KMS-11 (cell line): ENCODE results near the gene ITIH1.

Experiments used
- H2AFZ ChIP-seq: fragments of 200-600 bp; sonication (generic); 2 replicates; pipeline ENCODE4 v1.6.1; 2016; ENCODE audit warnings: antibody characterized with exemption, mixed run types, low read depth
- H3K27ac ChIP-seq: fragments of 200-600 bp; sonication (generic); 2 replicates; pipeline ENCODE4 v1.6.1; 2016; ENCODE audit warnings: mild to moderate bottlenecking, mixed run types
- H3K27me3 ChIP-seq: fragments of 200-600 bp; sonication (generic); 2 replicates; pipeline ENCODE4 v1.6.1; 2017; ENCODE audit warnings: mild to moderate bottlenecking, low read depth, mixed run types, moderate library complexity; ENCODE audit not compliant: insufficient read depth
- H3K36me3 ChIP-seq: fragments of 200-600 bp; sonication (generic); 2 replicates; pipeline ENCODE4 v1.6.1; 2017; ENCODE audit warnings: mild to moderate bottlenecking, mixed run types; ENCODE audit not compliant: insufficient read depth
- H3K4me1 ChIP-seq: fragments of 200-600 bp; sonication (generic); 2 replicates; pipeline ENCODE4 v1.6.1; 2016; ENCODE audit warnings: mild to moderate bottlenecking, low read depth, mixed run types; ENCODE audit not compliant: poor library complexity, severe bottlenecking
- H3K4me2 ChIP-seq: fragments of 200-600 bp; sonication (generic); 2 replicates; pipeline ENCODE4 v1.7.0; 2016; ENCODE audit warnings: mild to moderate bottlenecking, mixed run types
- H3K4me3 ChIP-seq: fragments of 200-600 bp; sonication (generic); IDR thresholded peaks from 2 replicates; pipeline ENCODE4 v1.6.1; 2017; ENCODE audit warnings: low read depth, low read length, mixed read lengths; ENCODE audit not compliant: insufficient read depth
- H3K79me2 ChIP-seq: fragments of 200-600 bp; sonication (generic); 2 replicates; pipeline ENCODE4 v1.6.1; 2016; ENCODE audit warnings: low read depth, mixed run types; ENCODE audit not compliant: insufficient read depth
- H3K9ac ChIP-seq: fragments of 200-600 bp; sonication (generic); 2 replicates; pipeline ENCODE4 v1.6.1; 2016; ENCODE audit warnings: mild to moderate bottlenecking, mixed run types
- H4K20me1 ChIP-seq: fragments of 200-600 bp; sonication (generic); 2 replicates; pipeline ENCODE4 v1.6.1; 2016; ENCODE audit warnings: mild to moderate bottlenecking, mixed run types; ENCODE audit not compliant: insufficient read depth
- TF ChIP-seq, protein P1 (sequence below): fragments of 200-600 bp; sonication (generic); conservative IDR thresholded peaks from 2 replicates; pipeline ENCODE4 v1.6.1; 2017; ENCODE audit warnings: low read depth, mild to moderate bottlenecking, antibody characterized with exemption, low read length, moderate library complexity, mixed read lengths

ITIH1 gene

DNA sequence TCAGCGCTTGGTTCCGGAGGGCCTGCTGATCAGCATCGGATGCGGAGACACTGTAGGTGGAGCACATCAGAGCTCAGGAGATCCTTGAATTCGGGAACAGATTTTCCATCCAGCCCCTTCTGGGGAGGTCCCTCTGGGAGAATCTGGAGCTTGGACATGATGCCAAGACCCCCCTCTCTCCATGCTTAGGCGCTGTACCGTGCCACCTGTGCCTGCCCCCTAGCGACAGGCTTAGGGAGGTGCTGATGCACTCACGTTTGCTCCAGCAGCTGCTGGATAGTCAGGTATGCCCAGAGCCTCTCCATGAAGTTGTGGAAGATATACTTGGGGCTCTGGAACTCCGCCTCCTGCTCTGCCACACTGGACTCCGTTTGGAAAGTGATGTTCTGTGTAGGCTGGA is 43.3 kb downstream of the ITIH1 start:
- no peak overlapping the region for H3K4me3 ChIP-seq
- H3K27me3 ChIP-seq = no peaks in the 10 kb centered on the region
- no peaks in the 10 kb centered on the region for H3K79me2 ChIP-seq
- no peaks in the 10 kb centered on the region for H3K4me1 ChIP-seq
- no peaks in the 10 kb centered on the region for H4K20me1 ChIP-seq
- no peak overlapping the region for H3K9ac ChIP-seq
- H3K4me2 ChIP-seq = no peak overlapping the region
- no peaks in the 10 kb centered on the region for H3K36me3 ChIP-seq
- H3K27ac ChIP-seq = no peak overlapping the region
- no peak overlapping the region for H2AFZ ChIP-seq
- TF ChIP-seq, protein P1, sequence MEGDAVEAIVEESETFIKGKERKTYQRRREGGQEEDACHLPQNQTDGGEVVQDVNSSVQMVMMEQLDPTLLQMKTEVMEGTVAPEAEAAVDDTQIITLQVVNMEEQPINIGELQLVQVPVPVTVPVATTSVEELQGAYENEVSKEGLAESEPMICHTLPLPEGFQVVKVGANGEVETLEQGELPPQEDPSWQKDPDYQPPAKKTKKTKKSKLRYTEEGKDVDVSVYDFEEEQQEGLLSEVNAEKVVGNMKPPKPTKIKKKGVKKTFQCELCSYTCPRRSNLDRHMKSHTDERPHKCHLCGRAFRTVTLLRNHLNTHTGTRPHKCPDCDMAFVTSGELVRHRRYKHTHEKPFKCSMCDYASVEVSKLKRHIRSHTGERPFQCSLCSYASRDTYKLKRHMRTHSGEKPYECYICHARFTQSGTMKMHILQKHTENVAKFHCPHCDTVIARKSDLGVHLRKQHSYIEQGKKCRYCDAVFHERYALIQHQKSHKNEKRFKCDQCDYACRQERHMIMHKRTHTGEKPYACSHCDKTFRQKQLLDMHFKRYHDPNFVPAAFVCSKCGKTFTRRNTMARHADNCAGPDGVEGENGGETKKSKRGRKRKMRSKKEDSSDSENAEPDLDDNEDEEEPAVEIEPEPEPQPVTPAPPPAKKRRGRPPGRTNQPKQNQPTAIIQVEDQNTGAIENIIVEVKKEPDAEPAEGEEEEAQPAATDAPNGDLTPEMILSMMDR = peak; percentile 43; the same call in 1 of the 2 replicates

DNA sequence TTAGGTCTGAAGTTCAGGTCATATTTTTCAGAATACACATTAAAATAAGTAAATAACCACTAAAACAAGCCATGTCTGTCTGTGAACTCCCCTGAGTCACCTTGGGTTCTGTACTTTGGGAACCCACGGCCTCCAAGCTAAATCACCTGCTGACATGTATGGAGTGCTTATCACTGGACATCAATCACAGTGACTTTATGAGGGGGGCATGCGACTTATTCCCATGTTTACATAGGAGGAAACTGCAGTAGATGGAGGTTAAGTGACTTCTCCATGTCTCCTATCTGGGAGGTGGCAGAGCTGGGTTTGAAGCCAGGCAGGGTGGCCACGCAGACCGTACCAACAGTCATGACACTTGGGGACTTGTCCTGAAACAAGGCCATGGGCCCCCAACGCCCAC is 45.0 kb downstream of the ITIH1 start:
- H4K20me1 ChIP-seq = no peaks in the 10 kb centered on the region
- no peak overlapping the region for H3K27ac ChIP-seq
- H3K36me3 ChIP-seq = no peaks in the 10 kb centered on the region
- no peak overlapping the region for H3K4me3 ChIP-seq
- no peak overlapping the region for H3K9ac ChIP-seq
- no peak overlapping the region for H3K4me2 ChIP-seq
- H2AFZ ChIP-seq = no peak overlapping the region
- no peaks in the 10 kb centered on the region for H3K79me2 ChIP-seq
- TF ChIP-seq, protein P1 = no peak
- no peaks in the 10 kb centered on the region for H3K27me3 ChIP-seq
- no peaks in the 10 kb centered on the region for H3K4me1 ChIP-seq

DNA sequence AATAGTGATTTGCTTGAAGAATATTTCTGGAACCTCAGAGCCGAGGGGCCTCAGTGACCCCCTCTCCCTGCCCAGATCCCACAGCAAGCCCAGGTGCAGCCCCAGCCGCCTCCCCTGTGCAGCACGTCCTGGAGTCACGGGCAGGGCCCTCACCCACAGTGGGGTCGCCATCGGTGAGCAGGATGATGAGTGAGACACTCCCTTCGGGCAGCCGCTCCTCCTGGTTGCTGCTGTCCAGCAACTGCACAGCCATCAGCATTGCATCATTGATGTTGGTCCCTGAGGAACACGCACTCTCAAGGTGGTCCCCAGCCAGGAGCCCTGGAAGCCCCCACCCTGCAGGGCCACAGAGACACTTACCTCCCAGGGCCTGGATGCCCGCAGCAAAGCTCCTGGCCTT is 46.6 kb downstream of the ITIH1 start:
- no peak overlapping the region for H2AFZ ChIP-seq
- H4K20me1 ChIP-seq = no peaks in the 10 kb centered on the region
- no peak overlapping the region for H3K4me2 ChIP-seq
- no peaks in the 10 kb centered on the region for H3K36me3 ChIP-seq
- H3K4me3 ChIP-seq = no peak overlapping the region
- H3K27ac ChIP-seq = no peak overlapping the region
- H3K27me3 ChIP-seq = no peaks in the 10 kb centered on the region
- TF ChIP-seq, protein P1 = no peak
- H3K4me1 ChIP-seq = no peaks in the 10 kb centered on the region
- no peak overlapping the region for H3K9ac ChIP-seq
- no peaks in the 10 kb centered on the region for H3K79me2 ChIP-seq

DNA sequence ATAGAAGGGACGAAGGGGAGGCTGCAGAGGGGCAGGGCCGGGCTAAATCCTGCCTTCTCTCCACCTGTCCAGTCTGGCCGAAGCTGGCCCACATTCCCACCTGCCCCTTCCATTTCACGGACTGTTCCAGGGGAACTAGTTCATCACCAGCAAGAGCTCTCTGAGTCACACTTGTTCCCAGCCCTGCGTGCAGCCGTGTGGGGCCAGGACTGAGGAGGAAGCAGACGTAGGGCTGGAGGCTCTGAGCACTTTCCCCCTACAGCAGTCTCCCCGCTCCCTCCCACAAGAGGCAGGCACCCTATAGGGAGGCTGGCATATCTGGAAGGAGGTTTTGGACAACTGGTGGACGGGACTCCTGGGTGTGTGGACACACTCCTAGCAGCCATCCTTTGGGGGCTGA is 50.0 kb downstream of the ITIH1 start:
- H3K36me3 ChIP-seq = no peaks in the 10 kb centered on the region
- no peak overlapping the region for H3K27ac ChIP-seq
- H3K4me1 ChIP-seq = no peaks in the 10 kb centered on the region
- H3K79me2 ChIP-seq = no peaks in the 10 kb centered on the region
- H3K4me2 ChIP-seq = no peak overlapping the region
- no peaks in the 10 kb centered on the region for H4K20me1 ChIP-seq
- TF ChIP-seq, protein P1 = no peak
- no peak overlapping the region for H3K4me3 ChIP-seq
- H3K9ac ChIP-seq = no peak overlapping the region
- no peaks in the 10 kb centered on the region for H3K27me3 ChIP-seq
- H2AFZ ChIP-seq = no peak overlapping the region
